ENCODE measurements around the gene C1orf87.

- TF ChIP-seq SPI1 (IDR thresholded peaks at IDR 0.05; ENCODE audit: borderline replicate concordance, low read depth): no peak
- no peak for TF ChIP-seq CTCF (IDR thresholded peaks at IDR 0.05; ENCODE audit: insufficient read depth, low read length)
- TF ChIP-seq GABPA (IDR thresholded peaks at IDR 0.05; ENCODE audit: low read depth): no peak
These were observed 29.6 kb upstream of the C1orf87 start for GRCh38 chr1:60103186-60103585.

All from HL-60 (cell line).